Measurements from ENCODE around the gene PRKCA. TPM values are rescaled to one million over a fixed set of nuclear protein-coding genes. Genes with fewer than 3 reads are reported as not detected.
"Not testable (repeated sequence)": the region's sequence is repeated elsewhere in the genome, so short reads cannot be mapped to it uniquely, and the experiment has no call there.

The PRKCA gene
- total RNA-seq, 1 donor from 2014 or later = 168 TPM

- ATAC-seq (no peak), DNase-seq (ENCODE audit: low spot score) (no peak)
- intact Hi-C loops (cut with DNase I) = no loop called here
These were observed 142.8 kb downstream of the PRKCA start for GRCh38 chr17:66445229-66445628.

- intact Hi-C loops (cut with DNase I) = no loop called here
- ATAC-seq (no peak), DNase-seq (ENCODE audit: low spot score) (no peak)
These were observed 144.0 kb downstream of the PRKCA start for GRCh38 chr17:66446419-66446818.

GRCh38 chr17:66447159-66447558 lies 144.7 kb downstream of the PRKCA start:
- ATAC-seq = no peak
- no peak for DNase-seq (ENCODE audit: low spot score)
- intact Hi-C loops (cut with DNase I) = no loop called here

- ATAC-seq (no peak), DNase-seq (ENCODE audit: low spot score) (no peak)
- intact Hi-C loops (cut with DNase I) = no loop called here
These were observed 145.7 kb downstream of the PRKCA start for GRCh38 chr17:66448026-66448639.

- ATAC-seq = no peak
- intact Hi-C loops (cut with DNase I) = no loop called here
These were observed 147.1 kb downstream of the PRKCA start for GRCh38 chr17:66449418-66449977.

GRCh38 chr17:66450008-66450851 lies 147.8 kb downstream of the PRKCA start:
- ATAC-seq (no peak), DNase-seq (ENCODE audit: low spot score) (no peak)
- intact Hi-C loops (cut with DNase I) = no loop called here

More at GRCh38 chr17:66449418-66449977, 147.1 kb downstream of the PRKCA start:
- DNase-seq (ENCODE audit: low spot score) = no peak

- no peak for DNase-seq (ENCODE audit: low spot score)
- intact Hi-C loops (cut with DNase I) = no loop called here
- no peak for ATAC-seq
These were observed 148.4 kb downstream of the PRKCA start for GRCh38 chr17:66450852-66451158.

GRCh38 chr17:66451188-66452149 lies 149.1 kb downstream of the PRKCA start:
- intact Hi-C loops (cut with DNase I) = no loop called here
- DNase-seq (ENCODE audit: low spot score) (no peak), ATAC-seq (no peak)

GRCh38 chr17:66455060-66455459 lies 152.6 kb downstream of the PRKCA start:
- DNase-seq (ENCODE audit: low spot score) = no peak
- ATAC-seq = no peak
- intact Hi-C loops (cut with DNase I) = no loop called here

GRCh38 chr17:66457499-66457898 lies 155.1 kb downstream of the PRKCA start:
- ATAC-seq; DNase-seq (ENCODE audit: low spot score); intact Hi-C loops (cut with DNase I): not testable (repeated sequence)

- intact Hi-C loops (cut with DNase I) = no loop called here
- DNase-seq (ENCODE audit: low spot score) = no peak
- no peak for ATAC-seq
These were observed 156.4 kb downstream of the PRKCA start for GRCh38 chr17:66458782-66459181.

- intact Hi-C loops (cut with DNase I) = no loop called here
- ATAC-seq = peak; percentile 87
- no peak for DNase-seq (ENCODE audit: low spot score)
These were observed 157.4 kb downstream of the PRKCA start for GRCh38 chr17:66459811-66460270.

- DNase-seq (ENCODE audit: low spot score) (no peak), ATAC-seq (no peak)
- intact Hi-C loops (cut with DNase I) = no loop called here
These were observed 158.1 kb downstream of the PRKCA start for GRCh38 chr17:66460558-66460957.

GRCh38 chr17:66461343-66461995 lies 159.1 kb downstream of the PRKCA start:
- no peak for ATAC-seq

GRCh38 chr17:66462010-66462409 lies 159.6 kb downstream of the PRKCA start:
- ATAC-seq = no peak
- no peak for DNase-seq (ENCODE audit: low spot score)
- intact Hi-C loops (cut with DNase I) = no loop called here

More at GRCh38 chr17:66461343-66461995, 159.1 kb downstream of the PRKCA start:
- no peak for DNase-seq (ENCODE audit: low spot score)
- intact Hi-C loops (cut with DNase I) = no loop called here

- DNase-seq (ENCODE audit: low spot score) (no peak), ATAC-seq (no peak)
- intact Hi-C loops (cut with DNase I) = no loop called here
These were observed 162.5 kb downstream of the PRKCA start for GRCh38 chr17:66464921-66465320.

- intact Hi-C loops (cut with DNase I) = no loop called here
- ATAC-seq (no peak), DNase-seq (ENCODE audit: low spot score) (no peak)
These were observed 163.3 kb downstream of the PRKCA start for GRCh38 chr17:66465701-66466100.

- intact Hi-C loops (cut with DNase I) = no loop called here
- DNase-seq (ENCODE audit: low spot score) = no peak
- ATAC-seq = no peak
These were observed 163.8 kb downstream of the PRKCA start for GRCh38 chr17:66466106-66466820.
